Measurements from ENCODE around the gene DCAKD.

Gene DCAKD

GRCh38 chr17:44976206-44976605 is 75.2 kb downstream of the DCAKD start:
- DNase-seq (ENCODE audit: low spot score) = peak; percentile 87

Small RNAs within 50 kb of the gene (small RNA-seq; reads per million reads assigned to genes)
- gene AC015936.2 (0 reads per million in 2 experiments), gene RF00019 (0 reads per million in 2 experiments)

Measured in SK-N-DZ (cell line).